HepG2 (cell line): ENCODE measurements around the gene KMT5C. TPM values are rescaled to one million over a fixed set of nuclear protein-coding genes. Genes with fewer than 3 reads are reported as not detected.

Source experiments
- ATF7 ChIP-seq, 2 experiments: fragments of 450-650 bp in 1 of 2; sonication (generic) in 1 of 2; formaldehyde crosslinking in 1 of 2; IDR thresholded peaks; 2 replicates each; pipeline versions ENCODE4 v1.4.0 to v1.6.1; 2016 to 2020; ENCODE audit warnings: antibody characterized with exemption in 1 of 2, mild to moderate bottlenecking in 1 of 2, missing genetic modification reagents in 1 of 2
- CBFB ChIP-seq: sonication (generic); formaldehyde crosslinking; IDR thresholded peaks from 2 replicates; pipeline ENCODE4 v1.4.0; 2020; ENCODE audit warnings: missing genetic modification reagents
- HNF4G ChIP-seq, 2 experiments: sonication (generic) in 1 of 2; formaldehyde crosslinking in 1 of 2; IDR thresholded peaks; 2 replicates each; pipeline versions ENCODE4 v1.4.0 to v1.6.1; 2011 to 2020; ENCODE audit warnings: borderline replicate concordance in 2 of 2, low read depth in 2 of 2, mild to moderate bottlenecking in 2 of 2, low read length in 1 of 2, missing genetic modification reagents in 1 of 2, moderate library complexity in 1 of 2
- NFIB ChIP-seq: sonication (generic); formaldehyde crosslinking; IDR thresholded peaks from 2 replicates; pipeline ENCODE4 v1.9.0; 2021; ENCODE audit warnings: missing genetic modification reagents, mild to moderate bottlenecking, borderline replicate concordance
- PCBP1 ChIP-seq: fragments of 200-400 bp; formaldehyde crosslinking; IDR thresholded peaks from 2 replicates; pipeline ENCODE4 v1.6.1; 2017; ENCODE audit warnings: mild to moderate bottlenecking, low read depth, low read length, borderline replicate concordance
- RFXAP ChIP-seq: sonication (generic); formaldehyde crosslinking; IDR thresholded peaks from 2 replicates; pipeline ENCODE4 v1.4.0; 2020; ENCODE audit warnings: missing genetic modification reagents, borderline replicate concordance
- SNAPC2 ChIP-seq: sonication (generic); formaldehyde crosslinking; IDR thresholded peaks from 2 replicates; pipeline ENCODE4 v1.8.1; 2022; ENCODE audit warnings: mild to moderate bottlenecking, missing genetic modification reagents
- SOX5 ChIP-seq: IDR thresholded peaks from 2 replicates; pipeline ENCODE4 v1.6.1; 2016; ENCODE audit warnings: borderline replicate concordance
- TARDBP ChIP-seq: sonication (generic); formaldehyde crosslinking; IDR thresholded peaks from 2 replicates; pipeline ENCODE4 v1.8.0; 2022; ENCODE audit warnings: mild to moderate bottlenecking, missing genetic modification reagents
- TCF7 ChIP-seq: sonication (generic); IDR thresholded peaks from 2 replicates; pipeline ENCODE4 v1.6.1; 2016; ENCODE audit warnings: antibody characterized with exemption, low read depth
- ZKSCAN1 ChIP-seq: fragments of 150-350 bp; IDR thresholded peaks from 2 replicates; pipeline ENCODE4 v1.6.1; 2014; ENCODE audit warnings: low read length
- ZNF547 ChIP-seq: sonication (generic); formaldehyde crosslinking; IDR thresholded peaks from 2 replicates; pipeline ENCODE4 v1.5.1; 2020; ENCODE audit warnings: mild to moderate bottlenecking, missing genetic modification reagents
- ZNF644 ChIP-seq: IDR thresholded peaks from 2 replicates; pipeline ENCODE4 v1.6.1; 2016; ENCODE audit warnings: low read depth
- ZNF709 ChIP-seq: sonication (generic); formaldehyde crosslinking; IDR thresholded peaks from 2 replicates; pipeline ENCODE4 v1.5.0; 2020; ENCODE audit warnings: mild to moderate bottlenecking, missing genetic modification reagents
- ZNF75D ChIP-seq: sonication (generic); formaldehyde crosslinking; IDR thresholded peaks from 2 replicates; pipeline ENCODE4 v1.8.1; 2023; ENCODE audit warnings: missing genetic modification reagents, mild to moderate bottlenecking, borderline replicate concordance
- ZSCAN31 ChIP-seq: sonication (generic); formaldehyde crosslinking; IDR thresholded peaks from 2 replicates; pipeline ENCODE4 v1.5.0; 2020; ENCODE audit warnings: low read depth, mild to moderate bottlenecking, missing genetic modification reagents
- polyA plus RNA-seq, 8 experiments: library from polyadenylated mRNA; depleted of rRNA in 3 of 8; stranded (reverse) in 7 of 8; unstranded in 1 of 8; fragments of >200 nt; fragmentation: Illumina TruSeq in 4 of 8; extraction: Trizol in 4 of 8; gene quantifications; 2 replicates each; pipeline versions ENCODE4 v1.2.1 to v1.2.3, GENCODE V29; 2011 to 2016; ENCODE audit warnings: low read depth in 4 of 8, missing spikeins in 1 of 8, mixed read lengths in 1 of 8; ENCODE audit not compliant: insufficient read depth in 1 of 8
- total RNA-seq, 5 experiments: library from RNA; depleted of rRNA; stranded (reverse); fragments of >200 nt; fragmentation: Illumina TruSeq; extraction: Trizol; gene quantifications; 2 replicates each; pipeline ENCODE4 v1.2.3, GENCODE V29; 2016; ENCODE audit warnings: low read depth in 1 of 5
- TF ChIP-seq, protein P1 (sequence below): IDR thresholded peaks from 2 replicates; pipeline ENCODE4 v1.6.1; 2016
- TF ChIP-seq, protein P2 (sequence below): sonication (generic); formaldehyde crosslinking; IDR thresholded peaks from 2 replicates; pipeline ENCODE4 v1.8.1; 2023; ENCODE audit warnings: missing genetic modification reagents, mild to moderate bottlenecking, borderline replicate concordance
- TF ChIP-seq, protein P3 (sequence below): sonication (generic); formaldehyde crosslinking; IDR thresholded peaks from 2 replicates; pipeline ENCODE4 v1.4.0; 2020; ENCODE audit warnings: missing genetic modification reagents
- TF ChIP-seq, protein P4 (sequence below): sonication (generic); formaldehyde crosslinking; IDR thresholded peaks from 2 replicates; pipeline ENCODE4 v1.8.0; 2022; ENCODE audit warnings: mild to moderate bottlenecking, missing genetic modification reagents; ENCODE audit not compliant: insufficient replicate concordance

Gene KMT5C
- total and polyA plus RNA-seq, 2 of the 13 experiments (the other 11 are each of a cell fraction or from before 2014, with no cell fraction given), result 5.5 to 9.0 TPM

DNA sequence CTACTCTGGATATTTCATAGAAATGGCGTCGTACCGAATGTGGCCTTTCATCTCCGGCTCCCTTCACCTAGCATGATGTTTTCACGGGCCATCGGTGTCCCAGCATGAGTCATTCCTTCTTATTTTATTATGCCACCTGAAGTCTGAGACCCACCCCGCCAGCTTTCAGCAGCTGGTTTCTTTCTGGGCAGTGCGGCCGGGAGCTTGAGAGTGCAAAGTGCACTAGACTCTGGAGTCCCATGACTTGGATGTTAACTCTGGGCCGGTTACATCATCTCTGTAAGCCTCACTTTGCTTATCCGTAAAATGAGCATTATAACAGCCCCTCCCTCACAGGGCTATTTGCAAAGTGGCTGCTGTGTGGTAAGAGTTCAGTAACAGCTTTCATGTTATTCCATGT, 5.8 kb upstream of the KMT5C start (continued):
- TF ChIP-seq, protein P1, sequence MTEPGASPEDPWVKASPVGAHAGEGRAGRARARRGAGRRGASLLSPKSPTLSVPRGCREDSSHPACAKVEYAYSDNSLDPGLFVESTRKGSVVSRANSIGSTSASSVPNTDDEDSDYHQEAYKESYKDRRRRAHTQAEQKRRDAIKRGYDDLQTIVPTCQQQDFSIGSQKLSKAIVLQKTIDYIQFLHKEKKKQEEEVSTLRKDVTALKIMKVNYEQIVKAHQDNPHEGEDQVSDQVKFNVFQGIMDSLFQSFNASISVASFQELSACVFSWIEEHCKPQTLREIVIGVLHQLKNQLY, result no peak
- TF ChIP-seq NFIB (CRISPR knock-in tag), result no peak
- TF ChIP-seq HNF4G (IDR thresholded peaks at IDR 0.05; ENCODE audit: borderline replicate concordance, low read depth, low read length), result peak; percentile 80
- TF ChIP-seq HNF4G (CRISPR knock-in tag; IDR thresholded peaks at IDR 0.05; ENCODE audit: borderline replicate concordance, low read depth), result peak; percentile 75; the same call in 1 of the 2 replicates
- TF ChIP-seq ZNF644 (CRISPR knock-in tag), result 0 out of 2 replicates have a peak, but pooled peaks have one; percentile 36
- peak; percentile 64 for TF ChIP-seq SOX5 (CRISPR knock-in tag)
- TF ChIP-seq, protein P2, sequence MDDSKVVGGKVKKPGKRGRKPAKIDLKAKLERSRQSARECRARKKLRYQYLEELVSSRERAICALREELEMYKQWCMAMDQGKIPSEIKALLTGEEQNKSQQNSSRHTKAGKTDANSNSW, result no peak
- TF ChIP-seq ZNF547 (CRISPR knock-in tag), result peak; percentile 38; the same call in 1 of the 2 replicates
- TF ChIP-seq ZKSCAN1, result no peak
- TF ChIP-seq ZSCAN31 (CRISPR knock-in tag), result no peak
- TF ChIP-seq SNAPC2 (CRISPR knock-in tag), result no peak
- 0 out of 2 replicates have a peak, but pooled peaks have one; percentile 8 for TF ChIP-seq TCF7
- peak; percentile 65 for TF ChIP-seq ATF7 (IDR thresholded peaks at IDR 0.05)
- peak; percentile 63; the same call in 1 of the 2 replicates for TF ChIP-seq ATF7 (CRISPR knock-in tag; IDR thresholded peaks at IDR 0.05)
- TF ChIP-seq ZNF709, result no peak
- no peak for TF ChIP-seq RFXAP (CRISPR knock-in tag)
- TF ChIP-seq CBFB (CRISPR knock-in tag), result no peak
- no peak for TF ChIP-seq PCBP1
- TF ChIP-seq TARDBP, result 0 out of 2 replicates have a peak, but pooled peaks have one; percentile 25
- TF ChIP-seq ZNF75D, result no peak
- TF ChIP-seq, protein P3, sequence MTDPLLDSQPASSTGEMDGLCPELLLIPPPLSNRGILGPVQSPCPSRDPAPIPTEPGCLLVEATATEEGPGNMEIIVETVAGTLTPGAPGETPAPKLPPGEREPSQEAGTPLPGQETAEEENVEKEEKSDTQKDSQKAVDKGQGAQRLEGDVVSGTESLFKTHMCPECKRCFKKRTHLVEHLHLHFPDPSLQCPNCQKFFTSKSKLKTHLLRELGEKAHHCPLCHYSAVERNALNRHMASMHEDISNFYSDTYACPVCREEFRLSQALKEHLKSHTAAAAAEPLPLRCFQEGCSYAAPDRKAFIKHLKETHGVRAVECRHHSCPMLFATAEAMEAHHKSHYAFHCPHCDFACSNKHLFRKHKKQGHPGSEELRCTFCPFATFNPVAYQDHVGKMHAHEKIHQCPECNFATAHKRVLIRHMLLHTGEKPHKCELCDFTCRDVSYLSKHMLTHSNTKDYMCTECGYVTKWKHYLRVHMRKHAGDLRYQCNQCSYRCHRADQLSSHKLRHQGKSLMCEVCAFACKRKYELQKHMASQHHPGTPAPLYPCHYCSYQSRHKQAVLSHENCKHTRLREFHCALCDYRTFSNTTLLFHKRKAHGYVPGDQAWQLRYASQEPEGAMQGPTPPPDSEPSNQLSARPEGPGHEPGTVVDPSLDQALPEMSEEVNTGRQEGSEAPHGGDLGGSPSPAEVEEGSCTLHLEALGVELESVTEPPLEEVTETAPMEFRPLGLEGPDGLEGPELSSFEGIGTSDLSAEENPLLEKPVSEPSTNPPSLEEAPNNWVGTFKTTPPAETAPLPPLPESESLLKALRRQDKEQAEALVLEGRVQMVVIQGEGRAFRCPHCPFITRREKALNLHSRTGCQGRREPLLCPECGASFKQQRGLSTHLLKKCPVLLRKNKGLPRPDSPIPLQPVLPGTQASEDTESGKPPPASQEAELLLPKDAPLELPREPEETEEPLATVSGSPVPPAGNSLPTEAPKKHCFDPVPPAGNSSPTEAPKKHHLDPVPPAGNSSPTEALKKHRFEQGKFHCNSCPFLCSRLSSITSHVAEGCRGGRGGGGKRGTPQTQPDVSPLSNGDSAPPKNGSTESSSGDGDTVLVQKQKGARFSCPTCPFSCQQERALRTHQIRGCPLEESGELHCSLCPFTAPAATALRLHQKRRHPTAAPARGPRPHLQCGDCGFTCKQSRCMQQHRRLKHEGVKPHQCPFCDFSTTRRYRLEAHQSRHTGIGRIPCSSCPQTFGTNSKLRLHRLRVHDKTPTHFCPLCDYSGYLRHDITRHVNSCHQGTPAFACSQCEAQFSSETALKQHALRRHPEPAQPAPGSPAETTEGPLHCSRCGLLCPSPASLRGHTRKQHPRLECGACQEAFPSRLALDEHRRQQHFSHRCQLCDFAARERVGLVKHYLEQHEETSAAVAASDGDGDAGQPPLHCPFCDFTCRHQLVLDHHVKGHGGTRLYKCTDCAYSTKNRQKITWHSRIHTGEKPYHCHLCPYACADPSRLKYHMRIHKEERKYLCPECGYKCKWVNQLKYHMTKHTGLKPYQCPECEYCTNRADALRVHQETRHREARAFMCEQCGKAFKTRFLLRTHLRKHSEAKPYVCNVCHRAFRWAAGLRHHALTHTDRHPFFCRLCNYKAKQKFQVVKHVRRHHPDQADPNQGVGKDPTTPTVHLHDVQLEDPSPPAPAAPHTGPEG (CRISPR knock-in tag), result 0 out of 2 replicates have a peak, but pooled peaks have one; percentile 48
- TF ChIP-seq, protein P4, sequence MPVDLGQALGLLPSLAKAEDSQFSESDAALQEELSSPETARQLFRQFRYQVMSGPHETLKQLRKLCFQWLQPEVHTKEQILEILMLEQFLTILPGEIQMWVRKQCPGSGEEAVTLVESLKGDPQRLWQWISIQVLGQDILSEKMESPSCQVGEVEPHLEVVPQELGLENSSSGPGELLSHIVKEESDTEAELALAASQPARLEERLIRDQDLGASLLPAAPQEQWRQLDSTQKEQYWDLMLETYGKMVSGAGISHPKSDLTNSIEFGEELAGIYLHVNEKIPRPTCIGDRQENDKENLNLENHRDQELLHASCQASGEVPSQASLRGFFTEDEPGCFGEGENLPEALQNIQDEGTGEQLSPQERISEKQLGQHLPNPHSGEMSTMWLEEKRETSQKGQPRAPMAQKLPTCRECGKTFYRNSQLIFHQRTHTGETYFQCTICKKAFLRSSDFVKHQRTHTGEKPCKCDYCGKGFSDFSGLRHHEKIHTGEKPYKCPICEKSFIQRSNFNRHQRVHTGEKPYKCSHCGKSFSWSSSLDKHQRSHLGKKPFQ (CRISPR knock-in tag), result peak; percentile 45
